Measurements from ENCODE around the gene NUMA1.

DNA sequence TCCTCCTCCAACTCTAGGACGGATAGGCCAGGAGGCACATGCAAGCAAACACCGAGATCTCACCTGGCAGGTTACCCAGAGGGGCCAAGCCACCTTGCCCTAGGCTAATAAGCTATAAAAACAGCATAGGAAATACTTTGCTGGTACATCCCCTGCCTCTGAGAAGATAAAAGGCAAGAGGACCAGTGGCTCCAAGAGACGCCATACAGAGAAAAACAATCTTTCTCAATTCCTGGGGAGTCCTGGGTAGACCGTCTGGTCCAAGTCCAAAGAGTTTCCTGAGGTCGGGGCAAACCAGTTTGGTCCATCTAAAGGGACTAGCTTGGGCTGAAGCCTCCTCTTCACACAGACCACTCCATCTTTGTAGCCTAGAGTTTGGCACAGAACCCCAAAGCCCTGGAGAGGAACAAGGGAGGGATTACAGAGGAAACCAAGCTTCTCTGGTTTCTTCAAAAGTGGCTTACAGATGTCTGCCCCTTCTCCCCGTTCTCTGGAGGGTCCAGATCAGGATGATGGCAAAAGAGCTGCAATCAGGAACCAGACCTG, 40.4 kb downstream of the NUMA1 start:
- TF ChIP-seq MAX (IDR thresholded peaks at IDR 0.05) (no peak), YY1 (IDR thresholded peaks at IDR 0.05) (no peak), RAD21 (IDR thresholded peaks at IDR 0.05) (no peak), FOXA1 (IDR thresholded peaks at IDR 0.05) (no peak), REST (IDR thresholded peaks at IDR 0.05) (no peak), GABPA (IDR thresholded peaks at IDR 0.05 in 1 of 2, conservative IDR thresholded peaks at IDR 0.05 in 1 of 2) (no peak), EGR1 (IDR thresholded peaks at IDR 0.05; ENCODE audit: low read depth in 2 of 2) (no peak), TAF1 (conservative IDR thresholded peaks at IDR 0.05) (no peak), ATF3 (IDR thresholded peaks at IDR 0.05) (no peak)
- TF ChIP-seq, protein P1, sequence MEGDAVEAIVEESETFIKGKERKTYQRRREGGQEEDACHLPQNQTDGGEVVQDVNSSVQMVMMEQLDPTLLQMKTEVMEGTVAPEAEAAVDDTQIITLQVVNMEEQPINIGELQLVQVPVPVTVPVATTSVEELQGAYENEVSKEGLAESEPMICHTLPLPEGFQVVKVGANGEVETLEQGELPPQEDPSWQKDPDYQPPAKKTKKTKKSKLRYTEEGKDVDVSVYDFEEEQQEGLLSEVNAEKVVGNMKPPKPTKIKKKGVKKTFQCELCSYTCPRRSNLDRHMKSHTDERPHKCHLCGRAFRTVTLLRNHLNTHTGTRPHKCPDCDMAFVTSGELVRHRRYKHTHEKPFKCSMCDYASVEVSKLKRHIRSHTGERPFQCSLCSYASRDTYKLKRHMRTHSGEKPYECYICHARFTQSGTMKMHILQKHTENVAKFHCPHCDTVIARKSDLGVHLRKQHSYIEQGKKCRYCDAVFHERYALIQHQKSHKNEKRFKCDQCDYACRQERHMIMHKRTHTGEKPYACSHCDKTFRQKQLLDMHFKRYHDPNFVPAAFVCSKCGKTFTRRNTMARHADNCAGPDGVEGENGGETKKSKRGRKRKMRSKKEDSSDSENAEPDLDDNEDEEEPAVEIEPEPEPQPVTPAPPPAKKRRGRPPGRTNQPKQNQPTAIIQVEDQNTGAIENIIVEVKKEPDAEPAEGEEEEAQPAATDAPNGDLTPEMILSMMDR (IDR thresholded peaks at IDR 0.05; ENCODE audit: low read depth, low read length, missing input control) = no peak
- TF ChIP-seq, protein P2, sequence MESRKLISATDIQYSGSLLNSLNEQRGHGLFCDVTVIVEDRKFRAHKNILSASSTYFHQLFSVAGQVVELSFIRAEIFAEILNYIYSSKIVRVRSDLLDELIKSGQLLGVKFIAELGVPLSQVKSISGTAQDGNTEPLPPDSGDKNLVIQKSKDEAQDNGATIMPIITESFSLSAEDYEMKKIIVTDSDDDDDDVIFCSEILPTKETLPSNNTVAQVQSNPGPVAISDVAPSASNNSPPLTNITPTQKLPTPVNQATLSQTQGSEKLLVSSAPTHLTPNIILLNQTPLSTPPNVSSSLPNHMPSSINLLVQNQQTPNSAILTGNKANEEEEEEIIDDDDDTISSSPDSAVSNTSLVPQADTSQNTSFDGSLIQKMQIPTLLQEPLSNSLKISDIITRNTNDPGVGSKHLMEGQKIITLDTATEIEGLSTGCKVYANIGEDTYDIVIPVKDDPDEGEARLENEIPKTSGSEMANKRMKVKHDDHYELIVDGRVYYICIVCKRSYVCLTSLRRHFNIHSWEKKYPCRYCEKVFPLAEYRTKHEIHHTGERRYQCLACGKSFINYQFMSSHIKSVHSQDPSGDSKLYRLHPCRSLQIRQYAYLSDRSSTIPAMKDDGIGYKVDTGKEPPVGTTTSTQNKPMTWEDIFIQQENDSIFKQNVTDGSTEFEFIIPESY (IDR thresholded peaks at IDR 0.05) = no peak

Measured in liver (tissue), 3 donors.